Activated T-cell treated with anti-CD3 and anti-CD28 coated beads for 48 hours (primary cell): Measurements from ENCODE around the gene SUN3.
"Not testable (repeated sequence)": the region's sequence is repeated elsewhere in the genome, so short reads cannot be mapped to it uniquely, and the experiment has no call there.

ENCODE experiments used
- DNase-seq: peaks from one replicate; pipeline ENCODE4 v3.0.0-alpha.2; 2020; ENCODE audit warnings: low read depth

SUN3 gene

GRCh38 chr7:47944536-47945260, 84.2 kb downstream of the SUN3 start:
- DNase-seq = no peak

- no peak for DNase-seq
Observed at GRCh38 chr7:47943676-47944474, 85.0 kb downstream of the SUN3 start.

- not testable (repeated sequence) for DNase-seq
Observed at GRCh38 chr7:47942651-47943050, 86.3 kb downstream of the SUN3 start.

GRCh38 chr7:47942132-47942531, 86.8 kb downstream of the SUN3 start:
- DNase-seq = no peak

- DNase-seq = no peak
Observed at GRCh38 chr7:47941136-47941844, 87.6 kb downstream of the SUN3 start.

- DNase-seq = no peak
Observed at GRCh38 chr7:47940088-47941013, 88.6 kb downstream of the SUN3 start.

GRCh38 chr7:47939425-47940036, 89.4 kb downstream of the SUN3 start:
- no peak for DNase-seq

- DNase-seq = no peak
Observed at GRCh38 chr7:47938574-47939165, 90.2 kb downstream of the SUN3 start.

GRCh38 chr7:47937711-47938573, 91.0 kb downstream of the SUN3 start:
- DNase-seq = no peak
